Activated T-helper 9 cell treated with anti-CD3 and anti-CD28 coated beads, Interleukin-2, amount 50 U/mL, for 16 hours (primary cell): Measurements from ENCODE around the gene PISD.
A peak's percentile ranks its signal among the peaks of the same experiment; 100 is the strongest.

Source experiments
- DNase-seq: peaks from one replicate; pipeline ENCODE4 v3.0.0-alpha.2; 2020; ENCODE audit warnings: low read depth

PISD gene

DNA sequence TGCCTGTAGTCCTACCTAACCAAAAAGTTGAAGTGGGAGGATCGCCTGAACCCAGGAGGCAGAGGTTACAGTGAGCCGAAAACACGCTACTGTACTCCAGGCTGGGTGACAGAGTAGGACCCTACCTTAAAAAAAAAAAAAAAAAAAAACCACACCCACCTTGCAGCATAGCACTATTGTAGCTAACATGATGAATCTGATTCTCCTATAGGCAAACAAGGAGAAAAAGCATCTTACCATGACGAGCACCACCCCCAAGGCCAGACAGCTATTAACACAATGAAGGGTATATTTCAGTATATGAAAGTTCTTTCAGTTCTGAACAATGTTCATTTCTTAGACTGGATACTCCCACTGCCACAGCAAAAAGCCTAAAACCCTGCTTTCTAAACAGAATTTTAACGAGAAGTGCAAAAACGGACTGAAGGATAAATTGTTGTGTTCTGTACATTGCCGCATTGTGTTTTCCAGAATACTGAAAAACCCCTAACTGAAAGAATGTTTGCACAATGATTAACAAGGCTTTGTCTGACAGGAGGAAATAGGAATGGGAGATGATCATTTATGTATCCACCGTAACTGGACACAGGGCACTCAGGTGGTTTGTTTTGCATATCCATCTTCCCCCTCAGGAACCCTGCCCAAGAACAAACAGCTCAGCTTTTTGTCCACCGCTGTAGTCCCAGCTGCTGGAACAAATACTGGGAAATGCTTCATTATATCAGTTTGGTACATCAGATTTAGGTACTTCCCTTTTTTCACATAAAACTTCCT lies 8.9 kb downstream of the PISD start:
- no peak for DNase-seq

DNA sequence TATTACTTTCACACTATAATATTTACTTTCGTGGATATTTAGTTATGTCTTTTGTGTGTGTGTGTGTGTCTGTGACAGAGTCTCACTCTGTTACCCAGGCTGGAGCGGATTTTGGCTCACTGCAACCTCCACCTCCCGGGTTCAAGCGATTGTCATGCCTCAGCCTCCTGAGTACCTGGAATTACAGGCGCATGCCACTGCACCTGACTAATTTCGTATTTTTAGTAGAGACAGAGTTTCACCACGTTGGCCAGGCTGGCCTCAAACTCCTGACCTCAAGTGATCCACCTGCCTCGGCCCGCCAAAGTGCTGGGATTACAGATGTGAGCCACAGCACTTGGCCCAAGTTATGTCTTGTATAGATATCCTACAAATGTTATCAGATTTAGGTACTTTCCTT lies 9.9 kb downstream of the PISD start:
- no peak for DNase-seq

DNA sequence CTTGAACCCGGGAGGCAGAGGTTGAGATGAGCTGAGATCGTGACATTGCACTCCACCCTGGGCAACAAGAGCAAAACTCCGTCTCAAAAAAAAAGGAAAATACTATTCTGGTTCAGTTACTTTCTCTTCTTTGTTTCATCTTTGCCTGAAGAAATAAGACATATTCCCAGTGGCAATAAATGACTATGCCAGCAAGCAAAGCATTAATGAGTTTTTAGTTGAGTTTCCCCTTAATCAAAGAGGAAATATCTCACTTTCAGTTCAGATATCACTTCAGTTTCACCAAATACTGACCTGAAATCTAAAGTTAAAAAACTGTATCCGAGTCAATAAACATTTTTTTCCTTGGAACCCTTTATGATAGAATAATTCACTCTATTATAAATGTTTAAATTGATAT lies 10.4 kb downstream of the PISD start:
- DNase-seq: no peak

DNA sequence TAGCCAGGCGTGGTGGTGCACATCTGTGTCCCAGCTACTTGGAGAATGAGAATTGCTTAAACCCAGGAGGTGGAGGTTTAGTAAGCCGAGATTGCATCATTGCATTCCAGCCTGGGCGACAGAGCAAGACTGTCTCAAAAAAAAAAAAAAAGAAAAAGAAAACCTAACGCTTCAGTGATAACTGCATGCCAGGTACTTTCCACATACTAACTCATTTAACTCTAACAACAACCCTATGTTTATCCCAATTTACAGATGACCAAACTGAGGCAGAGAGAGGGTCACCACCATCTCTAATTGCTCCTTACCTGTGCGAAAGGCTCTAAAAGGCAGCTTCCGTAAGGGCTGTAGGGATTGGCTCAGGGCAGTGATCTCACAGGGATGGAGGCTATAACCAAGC lies 11.6 kb downstream of the PISD start:
- no peak for DNase-seq

DNA sequence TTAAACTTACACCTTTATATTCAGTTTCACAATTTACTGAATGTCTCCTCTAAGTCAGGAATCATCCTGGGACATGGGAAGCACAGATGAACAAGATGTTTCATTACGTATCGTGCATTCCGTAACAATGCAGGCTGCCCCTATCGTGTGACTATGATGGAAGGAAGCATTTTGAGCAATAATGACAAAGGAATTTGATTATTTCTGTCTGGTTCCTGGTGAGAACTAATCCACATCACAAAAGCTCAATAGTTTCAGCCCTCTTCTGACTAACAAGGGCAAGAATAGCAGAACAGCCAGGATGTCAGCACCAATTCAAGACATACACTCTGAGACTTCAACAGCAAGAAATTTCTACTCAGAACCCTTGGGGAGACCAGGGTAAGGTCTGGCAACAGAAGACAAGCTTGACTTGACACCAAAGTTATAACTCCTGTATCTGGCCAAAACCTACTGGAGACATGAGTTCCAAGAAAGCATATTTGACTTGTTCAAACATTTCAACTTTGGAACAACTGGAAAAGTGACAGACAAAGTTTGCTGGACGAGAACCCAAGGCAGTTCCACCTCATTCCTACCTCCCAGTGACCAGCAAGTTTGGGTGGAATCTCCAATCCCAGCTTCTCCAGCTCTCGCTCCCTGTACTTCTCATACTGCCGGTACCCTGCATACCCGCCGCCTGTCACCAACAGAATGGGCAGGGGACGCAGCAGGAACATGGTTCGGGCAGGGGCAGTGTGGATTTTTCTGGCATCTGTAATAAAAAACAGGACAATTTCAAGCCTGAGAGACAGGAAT lies 14.3 kb downstream of the PISD start:
- DNase-seq: no peak

DNA sequence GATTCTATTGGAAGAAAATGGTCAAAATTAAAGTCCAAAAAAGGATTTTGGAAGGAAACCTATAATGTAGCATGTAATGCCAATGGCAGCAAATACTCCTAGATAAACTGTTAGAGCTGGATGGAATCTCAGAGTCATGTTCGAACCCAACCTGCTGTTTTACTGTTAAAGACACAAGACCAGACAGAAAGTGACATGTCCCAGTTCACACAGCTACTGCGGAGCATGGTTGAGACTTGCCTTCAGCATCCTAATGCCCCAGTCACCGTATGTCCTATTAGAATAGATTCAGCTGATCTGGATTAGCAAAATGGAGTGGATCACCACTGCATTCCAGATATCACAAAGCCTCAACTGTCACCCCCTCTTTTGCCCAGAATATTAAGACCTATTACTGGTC lies 14.9 kb downstream of the PISD start:
- DNase-seq: no peak

DNA sequence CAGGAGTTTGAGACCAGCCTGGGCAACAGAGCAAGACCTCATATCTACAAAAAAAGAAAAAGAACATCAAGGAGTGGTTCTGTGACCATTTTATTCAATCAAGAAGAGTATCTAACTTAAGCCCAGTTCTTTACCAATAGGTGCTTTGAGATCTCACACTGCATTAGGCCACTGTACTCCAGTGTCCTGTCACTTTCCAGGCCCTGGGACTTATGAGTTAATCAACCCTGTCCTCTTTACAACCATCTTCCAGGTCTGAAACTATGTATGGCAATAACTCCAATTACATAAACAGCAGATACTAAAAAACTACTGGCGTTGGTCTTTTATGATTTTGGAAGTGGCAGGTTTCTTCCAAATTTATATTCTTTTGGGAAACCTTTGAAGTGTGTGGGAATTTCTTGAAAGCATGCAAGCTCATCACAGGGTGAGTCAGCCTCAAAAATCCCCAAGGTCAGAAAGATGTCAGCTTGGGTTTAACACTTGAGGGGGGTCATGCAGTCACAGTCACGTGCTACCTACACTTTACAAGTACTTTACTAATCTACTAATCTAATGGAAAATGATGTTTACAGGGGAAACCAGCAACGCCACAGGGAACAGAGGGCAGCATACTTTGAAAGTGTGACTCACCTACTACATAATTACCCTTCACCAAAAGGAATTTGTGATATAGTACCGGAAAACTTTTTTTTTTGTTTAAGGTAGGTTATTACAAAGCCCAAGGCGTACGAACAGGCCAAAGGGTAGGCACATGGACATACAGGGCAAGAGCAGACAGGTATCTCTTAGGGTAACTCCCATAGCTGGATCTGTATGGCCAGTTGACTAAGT lies 15.6 kb downstream of the PISD start:
- peak; percentile 37 for DNase-seq

DNA sequence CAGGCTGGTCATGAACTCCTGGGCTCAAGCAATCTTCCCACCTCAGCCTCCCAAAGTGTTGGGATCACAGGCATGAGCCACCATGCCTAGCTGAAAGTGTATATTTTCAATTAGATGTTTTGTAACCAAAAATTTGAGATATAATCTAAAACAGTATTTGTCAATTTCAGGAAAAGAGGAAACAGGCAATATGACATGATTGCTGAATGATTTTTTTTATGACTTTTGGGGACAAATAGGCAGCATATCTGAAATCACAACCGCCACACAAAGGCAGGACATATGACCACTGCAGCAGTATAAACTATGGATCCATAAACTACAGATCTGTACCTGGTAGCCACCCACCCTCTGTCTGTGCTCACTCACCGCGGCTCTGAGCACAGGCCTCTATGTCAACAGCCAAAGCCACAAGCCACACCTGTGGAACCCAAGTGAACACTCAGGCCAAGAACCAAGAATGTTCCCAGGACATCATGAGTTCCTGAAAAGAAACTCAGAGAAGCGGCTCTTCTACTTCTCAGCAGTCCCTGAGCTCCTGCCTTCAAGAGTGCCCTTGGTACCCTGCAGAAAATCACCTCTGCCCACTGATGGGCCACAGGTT lies 22.5 kb downstream of the PISD start:
- DNase-seq: no peak

DNA sequence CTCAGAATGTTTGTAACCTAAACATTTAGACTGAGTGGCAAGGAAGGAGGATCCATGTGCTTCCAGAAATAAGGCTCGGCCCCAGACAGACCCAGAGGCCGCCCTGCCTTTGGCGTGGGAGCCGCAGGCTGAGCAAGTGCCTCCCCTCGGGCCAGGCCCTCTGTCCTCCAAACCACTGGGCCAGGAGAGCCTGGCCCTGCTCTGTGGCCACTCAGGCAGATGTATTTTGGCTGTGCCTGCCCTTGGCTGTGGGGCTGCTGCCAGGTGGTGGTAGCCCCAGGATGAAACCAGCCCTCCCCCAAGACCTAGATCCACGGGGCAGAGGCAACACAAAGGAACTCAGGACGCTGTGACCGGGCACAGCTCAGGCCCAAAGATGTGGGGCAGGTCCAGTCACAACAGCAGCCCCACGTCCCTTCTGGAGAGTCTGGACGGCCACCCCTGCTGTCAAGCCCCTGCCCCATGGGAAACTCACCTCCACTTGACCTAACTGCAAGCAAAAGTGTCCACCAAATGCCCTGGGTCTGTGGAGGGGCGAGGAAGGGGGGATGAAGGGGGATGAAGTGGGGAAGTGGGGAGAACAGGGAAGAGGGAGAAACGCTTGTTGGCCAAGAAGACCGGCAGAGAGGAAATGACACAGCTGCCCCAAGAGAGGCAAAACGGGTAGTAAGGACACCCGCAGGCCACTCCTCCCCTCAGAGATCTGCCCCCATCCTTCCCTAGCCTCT lies 24.0 kb downstream of the PISD start:
- DNase-seq: no peak

DNA sequence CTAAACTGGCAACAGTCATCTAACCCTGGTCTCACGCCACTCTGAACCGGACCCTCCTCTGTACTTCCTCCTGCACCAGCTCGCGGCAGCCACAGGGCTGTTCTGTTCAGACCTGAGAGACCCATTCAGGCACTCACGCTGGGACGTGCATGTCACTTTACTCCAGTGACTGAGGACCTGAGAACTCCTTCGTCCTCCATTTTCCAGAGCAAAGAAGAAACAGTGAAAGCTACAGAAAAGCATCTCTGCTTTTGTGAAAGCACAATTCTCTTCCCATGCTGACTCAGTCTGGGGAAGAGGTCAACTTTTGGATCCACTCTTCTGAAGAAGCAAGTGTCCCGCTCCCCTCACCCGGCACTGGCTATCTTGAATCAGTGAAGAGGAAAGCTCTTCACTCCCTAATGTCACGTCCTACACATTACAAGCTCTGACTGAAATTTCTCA lies 24.5 kb downstream of the PISD start:
- no peak for DNase-seq

DNA sequence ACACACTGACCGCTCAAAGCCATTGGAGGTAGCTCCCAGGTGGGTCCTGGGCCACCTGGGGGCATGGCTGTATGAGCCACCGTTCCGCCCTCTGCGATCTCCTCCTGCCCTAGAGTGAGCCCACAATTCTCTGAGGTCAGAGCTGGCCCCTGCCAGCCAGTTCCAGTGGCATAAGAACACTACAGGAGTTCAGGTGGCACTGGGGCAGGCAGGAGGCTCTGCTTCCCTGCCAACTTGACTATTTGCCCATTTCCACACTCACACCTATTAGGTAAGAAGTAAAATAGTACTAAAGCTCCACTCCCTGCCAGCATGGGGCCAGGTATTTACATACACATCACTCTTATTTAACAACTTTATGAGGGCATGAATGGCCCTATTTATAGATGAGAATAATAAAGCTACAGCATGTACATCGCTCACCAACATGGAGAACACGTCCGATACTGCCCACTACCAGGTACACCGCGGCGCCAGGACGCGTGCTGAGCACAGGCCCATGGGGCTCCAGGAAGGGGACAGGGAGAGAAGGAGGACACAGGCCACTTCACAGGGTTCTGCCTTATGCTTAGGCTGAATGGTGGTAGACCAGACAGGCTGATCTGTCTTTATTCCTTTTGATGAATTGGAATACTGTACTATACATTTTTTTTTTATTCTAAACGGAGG lies 26.2 kb downstream of the PISD start:
- DNase-seq: no peak

DNA sequence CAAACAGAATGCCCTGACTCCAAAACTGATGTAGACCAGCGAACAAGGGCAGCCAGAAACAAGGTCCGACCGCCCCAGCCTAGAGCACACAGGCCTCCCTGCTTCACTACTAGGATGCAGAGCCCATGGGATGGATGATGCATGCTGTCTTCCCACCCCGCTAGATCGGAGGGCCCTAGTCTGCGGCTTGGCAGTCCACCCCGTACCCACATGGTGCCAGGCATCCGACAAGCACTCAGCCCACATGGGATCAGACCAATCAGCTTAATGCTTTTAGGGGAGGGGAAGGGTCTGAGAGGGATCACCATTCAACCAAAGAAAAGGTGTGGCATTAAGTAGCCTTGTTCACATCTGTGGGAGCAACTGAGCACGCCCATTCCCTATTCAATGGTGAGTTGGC lies 30.6 kb downstream of the PISD start:
- DNase-seq: no peak

DNA sequence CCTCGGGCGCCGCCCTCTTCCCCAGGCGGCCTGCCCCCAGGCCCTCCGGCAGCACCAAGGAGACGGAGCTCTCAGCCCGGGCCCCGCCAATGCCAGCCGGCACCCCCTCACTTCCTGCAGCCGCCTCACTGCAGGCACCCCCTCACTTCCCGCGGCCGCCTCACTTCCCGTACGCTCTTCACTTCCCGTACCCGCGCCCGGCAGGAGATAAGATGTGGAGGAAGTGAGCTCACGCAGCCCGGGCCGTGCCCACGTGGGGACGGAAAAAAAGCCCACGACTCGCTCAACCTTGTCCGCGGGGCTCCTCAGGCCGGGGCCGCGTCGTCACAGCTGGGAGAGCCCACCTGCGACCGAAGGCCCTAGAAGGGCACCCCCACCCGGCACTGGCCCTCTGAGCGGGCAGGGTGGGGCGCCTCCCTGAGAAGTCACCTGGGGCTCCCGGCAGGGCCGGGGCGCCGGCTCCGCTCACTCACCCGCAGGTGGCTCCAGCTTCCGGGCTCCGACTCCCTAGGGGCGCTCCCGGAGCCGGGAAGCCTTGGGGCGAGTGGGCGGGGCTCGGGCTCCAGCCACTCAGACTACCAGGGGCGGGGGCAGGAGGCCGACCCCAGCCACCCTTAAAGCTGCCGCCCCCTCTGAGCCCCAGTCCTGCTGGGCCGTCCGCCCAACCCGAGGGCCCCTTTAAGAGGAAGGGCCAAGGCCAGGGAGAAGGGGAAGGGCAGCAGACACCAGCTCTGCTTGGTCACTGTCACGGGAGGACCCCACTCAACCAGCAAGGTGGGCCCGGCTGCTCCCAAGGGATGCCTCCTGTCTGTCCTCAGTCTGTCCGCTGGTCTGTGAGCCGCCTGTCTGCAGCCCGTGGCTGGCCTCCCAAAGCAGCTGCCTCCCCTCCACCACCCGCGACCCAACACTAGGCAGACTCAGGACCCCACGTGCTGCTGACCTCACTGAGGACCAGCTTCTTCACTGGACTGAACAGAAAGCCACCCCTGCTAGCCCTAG lies 31.4 kb downstream of the PISD start:
- peak; percentile 81 for DNase-seq

DNA sequence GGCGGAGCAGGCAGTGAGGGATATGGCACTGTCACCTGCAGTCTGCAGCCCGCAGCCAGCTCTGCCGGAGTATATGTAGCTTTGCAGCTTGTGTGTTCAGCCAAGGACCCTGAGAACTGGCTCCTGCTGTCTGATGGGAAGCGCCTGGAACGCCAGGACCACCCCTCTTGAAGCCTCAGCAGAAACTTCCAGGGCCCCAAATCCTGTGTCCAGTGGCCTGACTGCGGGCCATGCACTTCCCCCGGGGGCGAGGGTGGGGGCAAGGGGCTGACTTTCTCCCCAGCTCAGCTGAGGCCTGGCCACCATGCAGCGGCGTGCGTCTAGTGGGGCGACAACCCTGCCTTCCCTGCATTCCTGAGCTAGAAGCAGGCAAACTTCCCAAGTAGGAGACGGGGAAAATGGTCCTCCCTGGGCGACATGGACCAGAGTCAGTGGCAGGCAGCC lies 32.3 kb downstream of the PISD start:
- no peak for DNase-seq

DNA sequence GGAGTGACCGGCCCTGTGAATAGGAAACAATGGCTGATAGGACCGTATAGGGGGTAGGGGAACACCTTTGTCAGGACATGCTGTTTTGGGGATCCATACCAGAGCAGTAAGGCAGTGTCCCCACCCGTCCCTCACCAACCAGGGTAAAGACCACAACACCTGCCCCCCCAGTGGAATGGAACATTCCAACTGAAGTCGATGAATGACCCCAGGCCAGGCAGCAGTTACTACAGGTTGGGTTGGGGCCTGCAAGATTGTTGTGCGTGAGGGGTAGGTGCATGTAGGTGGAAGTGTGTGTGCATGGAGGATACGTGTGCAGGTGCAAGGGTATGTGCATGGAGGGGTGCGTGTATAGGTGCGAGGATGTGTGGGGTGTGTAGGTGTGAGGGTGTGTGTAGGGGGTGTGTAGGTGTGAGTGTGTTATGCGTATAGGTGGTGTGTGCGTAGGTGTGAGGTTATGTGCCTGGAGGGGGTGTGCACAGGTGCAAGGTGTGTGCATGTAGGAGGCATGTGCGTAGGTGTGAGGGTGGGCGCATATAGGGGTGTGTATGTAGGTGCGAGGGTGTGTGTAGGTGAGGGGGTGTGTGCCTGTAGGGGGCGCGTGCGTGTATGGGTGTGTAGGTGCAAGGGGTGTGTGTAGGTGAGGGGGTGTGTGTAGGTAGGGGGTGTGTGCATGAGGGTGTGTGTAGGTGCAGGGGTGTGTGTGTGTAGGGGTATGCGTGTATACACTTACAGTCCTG lies 32.9 kb downstream of the PISD start:
- DNase-seq: no peak

DNA sequence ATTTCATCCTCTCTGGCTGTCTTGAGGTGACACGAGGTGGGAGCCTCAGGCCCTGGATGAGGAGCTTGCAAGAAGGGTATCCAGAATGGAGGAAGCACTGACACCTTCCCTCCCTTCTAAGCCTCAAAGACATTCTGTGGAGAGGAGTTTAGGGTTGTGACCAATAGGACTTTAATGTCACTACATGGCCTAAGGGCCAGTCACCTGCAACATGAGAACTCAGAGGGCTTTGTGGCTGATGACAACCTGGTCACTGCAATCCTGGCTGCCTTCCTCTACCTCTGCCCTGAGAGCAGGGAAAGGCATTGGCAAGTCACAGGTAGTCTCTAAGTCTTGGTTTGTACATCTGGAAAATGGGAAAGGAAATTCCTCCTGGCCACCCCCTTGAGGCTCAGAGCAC lies 33.7 kb downstream of the PISD start:
- DNase-seq: no peak

DNA sequence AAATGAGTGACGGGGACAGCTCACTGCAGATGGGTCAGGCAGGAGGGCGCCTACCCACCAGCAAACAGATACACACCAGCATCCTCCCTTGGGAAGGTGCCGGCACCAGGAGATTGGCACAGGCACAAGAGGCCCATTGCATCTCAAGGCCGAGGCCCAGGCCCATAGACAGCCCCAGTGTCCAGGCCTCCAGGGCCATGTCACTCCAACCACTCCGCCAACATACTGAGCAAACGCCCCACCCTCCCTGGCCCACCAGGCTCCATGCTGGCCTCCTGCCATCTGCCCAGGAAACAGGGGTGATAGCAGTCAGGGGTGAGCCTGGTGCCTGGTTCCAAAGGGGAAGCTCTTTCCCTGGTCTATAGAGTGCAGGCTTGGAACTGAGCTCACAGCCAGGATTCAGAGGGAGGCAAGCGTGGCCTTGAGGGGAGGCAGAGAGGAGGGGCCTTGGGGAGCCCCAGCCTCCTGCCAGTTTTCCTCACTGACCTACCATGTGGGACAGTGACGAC lies 34.7 kb downstream of the PISD start:
- no peak for DNase-seq

DNA sequence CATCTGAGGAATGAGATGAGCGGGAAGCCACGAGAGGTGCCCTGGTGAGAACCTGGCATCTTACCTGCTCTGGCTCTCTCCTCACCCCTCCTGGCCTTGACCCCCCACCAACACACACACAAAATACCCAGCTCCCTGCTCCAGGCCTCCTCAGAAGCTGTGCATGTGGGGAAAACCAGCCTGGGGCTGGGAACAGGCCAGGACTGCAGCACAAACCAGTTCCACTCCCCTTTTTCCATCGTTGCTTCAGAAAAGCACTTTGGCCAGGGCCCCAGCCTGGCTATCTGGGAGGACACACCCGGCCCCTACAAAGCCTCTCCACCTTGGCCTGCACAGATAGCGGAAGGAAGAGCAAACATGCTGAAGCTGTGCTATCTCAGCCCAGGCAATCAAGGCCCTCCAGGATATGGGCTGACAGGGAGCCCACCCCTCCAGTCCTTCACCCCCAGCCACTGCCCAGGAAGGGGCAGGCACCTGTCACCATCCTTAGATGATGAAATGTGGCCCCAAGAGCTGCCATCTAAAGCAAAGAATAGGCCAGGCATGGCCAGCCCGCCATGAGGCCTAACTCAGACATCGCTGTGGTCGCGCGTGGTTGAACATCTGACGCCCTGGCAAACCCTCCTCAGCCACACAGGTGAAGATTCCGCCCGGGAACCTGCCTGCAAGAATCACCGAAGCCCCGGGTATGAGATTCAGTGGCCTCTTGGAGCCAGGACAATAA lies 35.4 kb downstream of the PISD start:
- DNase-seq: no peak
